Stimulated activated CD4-positive, alpha-beta T cell treated with anti-CD3 and anti-CD28 coated beads, Interleukin-12 subunit alpha, Interleukin-12 subunit beta, amount 100 ng/mL, for 48 hours (primary cell): ENCODE measurements around the gene CHRNA4.
"Not testable (repeated sequence)": the region's sequence is repeated elsewhere in the genome, so short reads cannot be mapped to it uniquely, and the experiment has no call there.

Source experiments
- DNase-seq, 3 donors: peaks; one replicate each; pipeline ENCODE4 v3.0.0-alpha.2; 2020; ENCODE audit warnings: low read depth in 2 of 3, low spot score in 1 of 3

The CHRNA4 gene

DNA sequence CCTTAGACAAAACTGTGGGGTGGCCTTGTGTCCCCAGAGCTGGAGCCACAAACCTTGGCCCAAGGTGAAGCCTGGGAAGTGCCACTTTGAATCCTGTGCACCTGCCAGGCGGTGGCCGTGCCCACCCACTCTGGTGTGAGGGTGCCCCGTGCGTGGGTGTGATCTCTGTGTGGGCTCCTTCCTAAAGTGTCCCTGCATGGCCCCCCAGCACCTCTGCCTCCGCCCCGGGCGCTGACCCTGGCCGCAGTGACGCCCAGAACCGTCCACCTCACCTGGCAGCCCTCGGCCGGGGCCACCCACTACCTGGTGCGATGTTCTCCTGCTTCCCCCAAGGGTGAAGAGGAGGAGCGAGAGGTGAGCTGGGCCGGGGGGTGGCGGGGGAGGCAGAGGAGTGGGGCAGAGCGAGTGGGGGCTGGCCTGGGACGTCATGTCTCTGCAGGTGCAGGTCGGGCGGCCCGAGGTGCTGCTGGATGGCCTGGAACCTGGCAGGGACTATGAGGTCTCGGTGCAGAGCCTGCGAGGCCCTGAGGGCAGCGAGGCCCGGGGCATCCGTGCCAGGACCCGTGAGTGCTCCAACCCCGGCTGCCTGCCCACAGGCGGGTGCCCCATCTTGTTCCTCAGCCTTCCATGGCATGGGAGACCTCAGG is 49.8 kb downstream of the CHRNA4 start:
- no peak for DNase-seq

- DNase-seq = no peak
These were observed 50.7 kb downstream of the CHRNA4 start for GRCh38 chr20:63310265-63310991.

DNA sequence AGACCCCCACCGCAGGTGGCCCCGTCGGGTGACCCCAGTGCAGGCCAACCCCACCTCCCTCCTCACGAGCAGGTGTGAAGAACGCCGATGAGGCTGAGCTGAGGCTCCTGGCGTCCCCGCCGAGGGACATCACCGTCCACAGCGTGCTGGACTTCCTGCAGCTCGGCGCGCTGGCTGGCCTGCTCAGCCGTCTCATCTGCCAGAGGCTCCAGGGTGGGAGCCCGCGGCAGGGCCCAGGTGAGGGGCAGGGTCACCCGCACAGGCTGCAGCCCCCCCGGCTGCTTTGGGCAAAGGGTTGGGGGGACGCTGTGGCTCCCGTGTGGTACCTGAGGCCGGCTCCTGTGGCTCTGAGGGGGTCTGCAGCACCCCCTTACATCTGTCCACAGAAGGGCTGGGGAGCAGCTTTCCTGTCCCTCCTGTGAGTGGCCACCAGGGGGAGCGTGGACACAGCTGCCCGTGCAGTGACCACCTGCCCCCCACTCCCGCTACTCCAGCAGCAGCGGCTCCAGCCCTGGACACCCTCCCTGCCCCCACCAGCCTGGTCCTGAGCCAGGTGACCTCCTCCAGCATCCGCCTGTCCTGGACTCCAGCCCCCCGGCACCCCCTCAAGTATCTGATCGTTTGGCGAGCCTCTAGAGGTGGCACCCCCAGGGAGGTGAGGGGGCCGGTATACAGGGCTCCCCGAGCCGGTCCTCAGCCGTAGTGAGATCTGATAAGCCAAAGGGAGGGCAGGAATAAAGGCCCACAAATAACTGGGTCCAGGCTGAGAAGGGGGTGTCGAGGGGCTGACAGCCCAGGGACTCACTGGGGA is 51.7 kb downstream of the CHRNA4 start:
- DNase-seq = no peak

- no peak for DNase-seq
These were observed 52.8 kb downstream of the CHRNA4 start for GRCh38 chr20:63308218-63308911.

- DNase-seq = no peak
These were observed 53.5 kb downstream of the CHRNA4 start for GRCh38 chr20:63307538-63308217.

DNA sequence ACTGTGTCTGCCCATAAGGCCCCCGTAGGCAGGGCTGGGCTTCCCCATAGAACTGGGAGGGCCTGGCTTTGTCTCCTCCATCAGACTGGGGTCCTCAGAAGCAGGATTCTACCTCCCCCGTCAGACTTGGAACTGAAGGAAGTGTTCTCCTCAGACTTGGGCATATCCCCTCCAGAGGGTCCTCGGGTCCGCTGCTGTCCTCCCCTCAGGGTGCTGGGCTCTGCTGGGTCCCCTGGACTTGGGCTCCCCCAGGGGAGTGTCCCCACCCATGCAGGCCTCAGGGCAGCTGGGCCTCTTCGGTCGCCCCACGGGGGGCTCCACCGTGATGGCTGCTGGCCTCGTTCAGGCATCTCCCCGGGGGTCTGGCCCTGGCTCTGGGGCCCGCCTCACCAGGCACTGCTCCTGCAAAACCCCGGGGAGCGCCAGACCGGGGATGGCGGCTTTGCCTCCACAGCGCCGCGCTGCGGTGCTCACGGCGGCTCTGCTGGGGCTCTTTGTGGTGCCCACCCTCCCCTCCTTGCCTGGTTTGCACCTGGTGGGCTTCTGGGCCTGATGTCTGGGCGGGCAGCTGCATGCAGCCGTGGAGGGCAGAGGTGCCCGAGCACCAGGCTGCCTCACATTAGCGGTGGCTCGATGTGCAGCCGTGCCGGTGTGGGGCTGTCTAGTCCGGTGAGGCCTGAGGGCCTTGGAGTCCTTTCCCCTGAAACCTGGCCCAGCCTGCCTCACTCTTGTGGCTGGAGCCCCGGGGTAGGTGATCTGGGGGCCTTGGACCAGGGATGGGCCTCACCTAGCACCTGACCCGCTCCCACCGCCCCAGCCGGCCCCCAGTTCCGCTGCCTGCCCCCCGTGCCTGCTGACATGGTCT is 54.2 kb downstream of the CHRNA4 start:
- no peak for DNase-seq

- DNase-seq = not testable (repeated sequence)
These were observed 55.0 kb downstream of the CHRNA4 start for GRCh38 chr20:63305933-63306672.

- no peak for DNase-seq
These were observed 55.8 kb downstream of the CHRNA4 start for GRCh38 chr20:63305393-63305792.

GRCh38 chr20:63303095-63303666 is 58.0 kb downstream of the CHRNA4 start:
- no peak for DNase-seq

GRCh38 chr20:63301671-63302070 is 59.5 kb downstream of the CHRNA4 start:
- no peak for DNase-seq

- DNase-seq = no peak
These were observed 62.3 kb downstream of the CHRNA4 start for GRCh38 chr20:63298731-63299312.

DNA sequence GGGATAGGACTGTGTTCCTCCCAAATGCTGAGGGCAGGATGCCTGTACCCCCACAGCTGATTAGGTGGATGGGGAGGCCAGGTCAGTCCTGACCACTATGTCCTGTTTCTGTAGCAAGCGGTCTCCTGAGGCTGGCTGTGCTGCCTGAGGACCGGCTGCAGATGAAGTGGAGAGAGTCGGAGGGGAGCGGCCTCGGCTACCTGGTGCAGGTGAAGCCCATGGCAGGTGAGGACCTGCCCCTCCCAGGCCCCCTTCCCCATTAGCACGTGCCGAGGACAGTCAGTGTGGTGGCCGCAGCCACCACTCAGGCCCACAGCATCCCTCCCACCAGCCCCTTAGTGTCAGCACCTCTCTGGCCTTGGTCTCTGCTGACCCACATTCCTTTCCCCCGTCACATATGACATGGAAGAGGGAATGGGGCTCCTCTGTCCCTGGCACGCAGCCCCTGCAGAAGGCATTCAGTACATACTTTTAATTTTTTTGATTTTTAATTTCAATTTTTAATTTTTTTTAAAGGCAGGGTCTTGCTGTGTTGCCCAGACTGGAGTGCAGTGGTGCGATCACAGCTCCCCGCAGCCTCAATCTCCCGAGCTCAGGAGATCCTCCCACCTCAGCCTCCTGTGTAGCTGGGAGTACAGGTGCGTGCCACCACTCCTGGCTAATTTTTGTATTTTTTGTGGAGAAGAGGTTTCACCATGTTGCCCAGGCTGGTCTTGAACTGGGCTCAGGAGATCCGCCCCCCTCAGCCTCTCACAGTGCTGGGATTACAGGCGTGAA is 63.2 kb downstream of the CHRNA4 start:
- no peak for DNase-seq

DNA sequence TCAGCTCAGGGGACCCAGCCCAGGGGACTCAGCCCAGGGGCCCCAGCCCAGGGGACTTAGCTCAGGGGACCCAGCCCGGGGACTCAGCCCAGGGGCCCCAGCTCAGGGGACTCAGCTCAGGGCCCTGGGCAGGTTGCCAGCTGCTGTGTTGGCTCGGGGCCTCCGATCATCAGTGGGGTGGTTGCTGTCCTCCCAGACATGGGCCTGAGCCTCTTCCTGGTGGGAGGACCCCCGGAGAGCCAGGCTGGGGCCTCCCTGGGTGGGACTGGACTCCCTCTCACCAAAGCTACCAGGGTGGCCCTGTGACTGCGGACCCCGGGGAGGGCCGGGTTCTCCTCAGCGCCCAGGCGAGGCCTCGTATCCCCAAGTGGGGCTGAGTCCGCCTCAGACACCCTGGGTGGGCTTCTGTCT is 63.8 kb downstream of the CHRNA4 start:
- DNase-seq = no peak

GRCh38 chr20:63296531-63297299 is 64.4 kb downstream of the CHRNA4 start:
- DNase-seq = no peak

GRCh38 chr20:63295846-63296245 is 65.3 kb downstream of the CHRNA4 start:
- no peak for DNase-seq

DNA sequence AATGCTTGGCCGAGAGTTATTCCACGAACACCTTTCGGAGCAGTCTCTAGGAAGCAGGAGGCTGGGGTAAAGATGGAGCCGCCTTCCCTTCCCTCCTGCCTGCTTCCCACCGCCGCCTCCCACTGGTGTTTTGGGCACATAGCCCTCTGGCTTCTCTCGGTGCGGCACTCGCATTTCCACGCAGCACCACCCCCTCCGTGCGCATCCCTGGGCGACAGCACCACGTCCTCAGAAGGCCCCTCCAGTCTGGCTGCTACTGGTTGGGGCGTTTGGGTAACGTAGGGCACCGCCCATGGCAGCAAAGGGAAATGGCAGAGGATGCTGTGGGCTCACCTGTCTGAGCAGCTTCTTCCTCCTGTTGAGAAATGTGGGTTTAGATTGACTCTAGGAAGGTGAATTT is 65.7 kb downstream of the CHRNA4 start:
- no peak for DNase-seq

DNA sequence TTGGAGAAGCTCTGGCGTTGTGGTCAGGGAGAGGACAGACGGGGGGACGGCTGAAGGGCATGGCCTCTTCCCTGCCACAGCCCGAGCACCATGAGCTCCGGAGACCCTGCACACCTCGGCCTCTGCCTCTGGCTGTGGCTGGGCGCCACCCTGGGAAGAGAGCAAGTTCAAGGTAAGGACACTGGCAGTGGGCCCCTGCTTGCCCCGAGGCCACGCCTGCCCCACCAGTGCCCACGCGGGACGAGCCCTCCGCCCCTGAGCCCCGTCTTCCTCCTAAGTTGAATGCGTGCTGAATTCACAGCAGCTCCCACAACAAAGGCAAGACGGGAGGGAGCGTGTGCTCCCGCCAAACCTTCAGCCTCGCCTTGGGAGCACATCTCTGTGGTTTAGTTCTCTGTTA is 66.1 kb downstream of the CHRNA4 start:
- no peak for DNase-seq
